Muscle of leg (tissue), 11 donors: Measurements from ENCODE around the gene GATA5. TPM values are rescaled to one million over a fixed set of nuclear protein-coding genes. Genes with fewer than 3 reads are reported as not detected.
"Not testable (repeated sequence)": the region's sequence is repeated elsewhere in the genome, so short reads cannot be mapped to it uniquely, and the experiment has no call there.

Source experiments
- DNase-seq: peaks from one replicate; pipeline ENCODE4 v3.0.0; 2013
- H3K27ac ChIP-seq: one replicate; pipeline ENCODE4 v1.5.1; 2013; ENCODE audit warnings: mild to moderate bottlenecking, low read length, control low read depth
- H3K27me3 ChIP-seq: one replicate; pipeline ENCODE4 v1.6.1; 2013; ENCODE audit warnings: low read length; ENCODE audit not compliant: control insufficient read depth, insufficient read depth
- H3K36me3 ChIP-seq: one replicate; pipeline ENCODE4 v1.6.1; 2013; ENCODE audit warnings: low read length; ENCODE audit not compliant: control insufficient read depth, insufficient read depth
- H3K4me1 ChIP-seq: one replicate; pipeline ENCODE4 v1.6.1; 2013; ENCODE audit warnings: low read length; ENCODE audit not compliant: control insufficient read depth, insufficient read depth
- H3K4me3 ChIP-seq: one replicate; pipeline ENCODE4 v1.5.1; 2013; ENCODE audit warnings: low read length, control low read depth
- H3K9me3 ChIP-seq: replicated peaks from 2 replicates; pipeline ENCODE4 v1.6.1; 2013; ENCODE audit warnings: low read depth, low read length; ENCODE audit not compliant: control insufficient read depth
- WGBS: methylation state at CpG from one replicate; pipeline ENCODE4 v1.1.5; 2013; ENCODE audit warnings: missing lambda C conversion rate; ENCODE audit not compliant: insufficient coverage; 5-methylcytosine and 5-hydroxymethylcytosine counted together
- polyA plus RNA-seq, 8 donors: library from polyadenylated mRNA; unstranded; fragments of 120-200 nt; gene quantifications; one replicate each; pipeline versions ENCODE4 v1.2.1 to v1.2.3, GENCODE V29; 2013; ENCODE audit warnings: inconsistent platforms in 1 of 8, low replicate concordance in 1 of 8; ENCODE audit not compliant: insufficient read length in 8 of 8, insufficient read depth in 1 of 8
- total RNA-seq: library from RNA; stranded (reverse); fragments of 120-200 nt; gene quantifications from one replicate; pipeline ENCODE4 v1.2.4, GENCODE V29; 2013

The GATA5 gene
- total and polyA plus RNA-seq, 9 donors, result 0.06 to 2.5 (median 0.08) TPM; not detected in 4

- DNase-seq, result no peak
- Histone ChIP-seq H3K4me1 (peaks cover 44% of the 10 kb centered on the region), H3K9me3 (peaks cover 3% of the 10 kb centered on the region), H3K36me3 (no peaks in the 10 kb centered on the region), H3K27ac (no peak overlapping the region), H3K4me3 (no peak overlapping the region), H3K27me3 (peaks cover 10% of the 10 kb centered on the region)
- 20% methylated on average over 30 of the region's 32 CpGs for WGBS
Measured at GRCh38 chr20:62496568-62497218, 20.9 kb upstream of the GATA5 start.

- no peaks in the 10 kb centered on the region for H3K36me3 ChIP-seq
- peaks cover 13% of the 10 kb centered on the region for H3K27me3 ChIP-seq
- DNase-seq, result no peak
- H3K4me3 ChIP-seq, result no peak overlapping the region
- H3K27ac ChIP-seq, result no peak overlapping the region
- H3K9me3 ChIP-seq, result peaks cover 5% of the 10 kb centered on the region
- 30% methylated on average over 23 of the region's 34 CpGs for WGBS
- peaks cover 38% of the 10 kb centered on the region for H3K4me1 ChIP-seq
Measured at GRCh38 chr20:62495749-62496567, 20.2 kb upstream of the GATA5 start.

- DNase-seq, result peak; percentile 41
- Histone ChIP-seq H3K36me3 (no peaks in the 10 kb centered on the region), H3K4me3 (no peak overlapping the region), H3K4me1 (peaks cover 33% of the 10 kb centered on the region), H3K27me3 (peaks cover 13% of the 10 kb centered on the region), H3K9me3 (peaks cover 5% of the 10 kb centered on the region), H3K27ac (peak overlapping the region; percentile 0)
- WGBS, result 74% methylated on average over 19 of the region's 26 CpGs
Measured at GRCh38 chr20:62494980-62495748, 19.4 kb upstream of the GATA5 start.

- Histone ChIP-seq H3K4me3 (no peak overlapping the region), H3K27me3 (peaks cover 12% of the 10 kb centered on the region), H3K27ac (peak overlapping the region; percentile 0), H3K36me3 (no peaks in the 10 kb centered on the region), H3K9me3 (peaks cover 5% of the 10 kb centered on the region), H3K4me1 (peaks cover 27% of the 10 kb centered on the region)
- 34% methylated on average over 5 of the region's 7 CpGs for WGBS
- no peak for DNase-seq
Measured at GRCh38 chr20:62494537-62494936, 18.7 kb upstream of the GATA5 start.

DNA sequence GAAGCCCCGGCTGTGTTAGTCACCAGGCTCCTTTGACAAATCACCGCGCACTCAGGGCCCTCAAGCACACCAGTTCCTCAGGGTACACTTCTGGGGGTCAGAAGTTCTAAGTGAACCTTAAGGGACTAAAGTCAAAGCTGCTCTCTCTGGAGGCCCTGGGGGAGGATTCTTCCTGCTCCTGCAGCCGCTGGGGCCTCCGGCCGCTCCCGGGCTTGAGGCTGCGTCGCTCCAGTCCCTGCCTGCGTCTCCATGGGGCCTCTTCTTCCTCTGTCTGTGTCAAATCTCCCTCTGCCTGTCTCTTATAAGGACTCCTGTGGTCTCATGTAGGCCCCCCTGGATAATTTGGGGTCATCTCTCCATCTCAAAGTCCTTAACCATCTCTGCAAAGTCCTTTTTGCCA is 18.1 kb upstream of the GATA5 start:
- H3K36me3 ChIP-seq, result no peaks in the 10 kb centered on the region
- no peak overlapping the region for H3K27ac ChIP-seq
- H3K4me3 ChIP-seq, result no peak overlapping the region
- no peak for DNase-seq
- peaks cover 17% of the 10 kb centered on the region for H3K27me3 ChIP-seq
- H3K9me3 ChIP-seq, result peaks cover 5% of the 10 kb centered on the region
- WGBS, result 76% methylated on average over 8 of the region's 10 CpGs
- H3K4me1 ChIP-seq, result peaks cover 27% of the 10 kb centered on the region

- H3K4me1 ChIP-seq, result peaks cover 27% of the 10 kb centered on the region
- no peak for DNase-seq
- peaks cover 5% of the 10 kb centered on the region for H3K9me3 ChIP-seq
- 88% methylated on average over 14 of the region's 15 CpGs for WGBS
- no peak overlapping the region for H3K4me3 ChIP-seq
- no peak overlapping the region for H3K27ac ChIP-seq
- H3K27me3 ChIP-seq, result peaks cover 20% of the 10 kb centered on the region
- no peaks in the 10 kb centered on the region for H3K36me3 ChIP-seq
Measured at GRCh38 chr20:62493253-62493885, 17.6 kb upstream of the GATA5 start.

GRCh38 chr20:62492711-62493110 is 16.9 kb upstream of the GATA5 start:
- Histone ChIP-seq H3K4me1 (peaks cover 27% of the 10 kb centered on the region), H3K9me3 (peaks cover 5% of the 10 kb centered on the region), H3K36me3 (no peaks in the 10 kb centered on the region), H3K27ac (no peak overlapping the region), H3K27me3 (peaks cover 25% of the 10 kb centered on the region), H3K4me3 (no peak overlapping the region)
- no peak for DNase-seq
- WGBS, result 72% methylated on average over 10 of the region's 10 CpGs

DNA sequence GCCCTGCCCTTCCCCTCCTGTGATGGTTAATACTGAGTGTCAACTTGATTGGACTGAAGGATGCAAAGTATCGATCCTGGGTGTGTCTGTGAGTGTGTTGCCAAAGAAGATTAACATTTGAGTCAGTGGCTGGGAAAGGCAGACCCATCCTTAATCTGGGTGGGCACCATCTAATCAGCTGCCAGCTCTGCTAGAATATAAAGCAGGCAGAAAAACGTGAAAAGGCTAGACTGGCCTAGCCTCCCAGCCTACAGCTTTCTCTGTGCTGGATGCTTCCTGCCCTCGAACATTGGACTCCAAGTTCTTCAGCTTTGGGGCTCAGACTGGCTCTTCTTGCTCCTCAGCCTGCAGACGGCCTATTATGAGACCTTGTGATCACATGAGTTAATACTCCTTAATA is 15.0 kb upstream of the GATA5 start:
- not testable (repeated sequence) for H3K4me3 ChIP-seq, H3K27ac ChIP-seq, DNase-seq, H3K9me3 ChIP-seq, H3K36me3 ChIP-seq
- Histone ChIP-seq H3K27me3 (peaks cover 38% of the 10 kb centered on the region), H3K4me1 (peaks cover 24% of the 10 kb centered on the region)
- WGBS, result 61% methylated on average over 3 of the region's 4 CpGs

DNA sequence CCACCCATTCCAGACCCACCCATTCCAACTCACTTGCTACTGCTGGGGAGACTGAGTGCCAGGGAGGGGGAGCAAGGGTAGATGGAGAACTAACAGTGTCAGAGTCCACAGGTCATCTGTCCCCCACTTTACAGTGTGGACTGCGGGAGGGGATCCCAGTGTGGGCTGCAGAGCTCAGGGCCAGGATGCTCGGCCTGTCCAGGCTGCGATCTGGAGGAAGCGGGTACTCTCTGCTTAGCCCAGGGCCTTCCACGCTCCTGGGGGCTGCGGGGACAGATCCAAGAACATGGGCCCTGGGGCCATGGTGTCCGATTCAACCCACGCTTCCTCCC is 14.1 kb upstream of the GATA5 start:
- H3K9me3 ChIP-seq, result peaks cover 5% of the 10 kb centered on the region
- no peak for DNase-seq
- WGBS, result 93% methylated on average over 8 of the region's 8 CpGs

More for the DNA sequence above, 14.1 kb upstream of the GATA5 start:
- Histone ChIP-seq H3K4me3 (no peak overlapping the region), H3K4me1 (peaks cover 24% of the 10 kb centered on the region), H3K27ac (no peak overlapping the region), H3K27me3 (peaks cover 47% of the 10 kb centered on the region), H3K36me3 (no peaks in the 10 kb centered on the region)
